HepG2 (cell line): Measurements from ENCODE around the gene MSI2. TPM values are rescaled to one million over a fixed set of nuclear protein-coding genes. Genes with fewer than 3 reads are reported as not detected.
A peak's percentile ranks its signal among the peaks of the same experiment; 100 is the strongest.

Experiments used
- CSRNP2 ChIP-seq: sonication (generic); formaldehyde crosslinking; conservative IDR thresholded peaks from 2 replicates; pipeline ENCODE4 v1.8.0; 2022; ENCODE audit warnings: low read depth, missing genetic modification reagents
- IKZF1 ChIP-seq: fragments of 450-650 bp; IDR thresholded peaks from 2 replicates; pipeline ENCODE4 v1.7.1; 2016
- KDM2A ChIP-seq: sonication (generic); formaldehyde crosslinking; IDR thresholded peaks from 2 replicates; pipeline ENCODE4 v1.4.0; 2020; ENCODE audit warnings: low read depth, missing genetic modification reagents, borderline replicate concordance
- RELA ChIP-seq: sonication (generic); formaldehyde crosslinking; IDR thresholded peaks from 2 replicates; pipeline ENCODE4 v1.4.0; 2020; ENCODE audit warnings: missing genetic modification reagents
- SKI ChIP-seq: fragments of 450-650 bp; IDR thresholded peaks from one replicate; pipeline ENCODE4 v1.6.1; 2018; ENCODE audit warnings: mild to moderate bottlenecking; ENCODE audit not compliant: partially characterized antibody
- SMC3 ChIP-seq: IDR thresholded peaks from 2 replicates; pipeline ENCODE4 v1.6.1; 2011; ENCODE audit warnings: low read length, improper control_type of control experiment
- SYNCRIP ChIP-seq: fragments of 200-400 bp; formaldehyde crosslinking; IDR thresholded peaks from 2 replicates; pipeline ENCODE4 v1.6.1; 2018; ENCODE audit warnings: mild to moderate bottlenecking, low read depth, low read length; ENCODE audit not compliant: insufficient read depth
- ZBTB44 ChIP-seq: sonication (generic); formaldehyde crosslinking; IDR thresholded peaks from 2 replicates; pipeline ENCODE4 v1.4.0; 2020; ENCODE audit warnings: missing genetic modification reagents
- ZFP82 ChIP-seq: sonication (generic); formaldehyde crosslinking; IDR thresholded peaks from 2 replicates; pipeline ENCODE4 v1.5.1; 2020; ENCODE audit warnings: mild to moderate bottlenecking, missing genetic modification reagents, borderline replicate concordance
- ZNF629 ChIP-seq: sonication (generic); formaldehyde crosslinking; conservative IDR thresholded peaks from 2 replicates; pipeline ENCODE4 v1.5.0; 2020; ENCODE audit warnings: missing genetic modification reagents
- polyA plus RNA-seq, 8 experiments: library from polyadenylated mRNA; depleted of rRNA in 3 of 8; stranded (reverse) in 7 of 8; unstranded in 1 of 8; fragments of >200 nt; fragmentation: Illumina TruSeq in 4 of 8; extraction: Trizol in 4 of 8; gene quantifications; 2 replicates each; pipeline versions ENCODE4 v1.2.1 to v1.2.3, GENCODE V29; 2011 to 2016; ENCODE audit warnings: low read depth in 4 of 8, missing spikeins in 1 of 8, mixed read lengths in 1 of 8; ENCODE audit not compliant: insufficient read depth in 1 of 8
- total RNA-seq, 5 experiments: library from RNA; depleted of rRNA; stranded (reverse); fragments of >200 nt; fragmentation: Illumina TruSeq; extraction: Trizol; gene quantifications; 2 replicates each; pipeline ENCODE4 v1.2.3, GENCODE V29; 2016; ENCODE audit warnings: low read depth in 1 of 5
- TF ChIP-seq, protein P1 (sequence below): sonication (generic); formaldehyde crosslinking; IDR thresholded peaks from 2 replicates; pipeline ENCODE4 v1.4.0; 2020; ENCODE audit warnings: missing genetic modification reagents, borderline replicate concordance
- TF ChIP-seq, protein P2 (sequence below): sonication (generic); formaldehyde crosslinking; conservative IDR thresholded peaks from 2 replicates; pipeline ENCODE4 v1.5.0; 2020; ENCODE audit warnings: missing genetic modification reagents
- TF ChIP-seq, protein P3 (sequence below): sonication (generic); formaldehyde crosslinking; IDR thresholded peaks from 2 replicates; pipeline ENCODE4 v1.5.1; 2020; ENCODE audit warnings: mild to moderate bottlenecking, missing genetic modification reagents, moderate library complexity
- TF ChIP-seq, protein P4 (sequence below): sonication (generic); formaldehyde crosslinking; IDR thresholded peaks from 2 replicates; pipeline ENCODE4 v1.4.0; 2020; ENCODE audit warnings: mild to moderate bottlenecking, missing genetic modification reagents
- TF ChIP-seq, protein P5 (sequence below): IDR thresholded peaks from 2 replicates; pipeline ENCODE4 v1.6.1; 2016; ENCODE audit warnings: low read depth, borderline replicate concordance

The MSI2 gene
- total and polyA plus RNA-seq, 2 of the 13 experiments (the other 11 are each of a cell fraction or from before 2014, with no cell fraction given), result 77.5 to 78.4 TPM

DNA sequence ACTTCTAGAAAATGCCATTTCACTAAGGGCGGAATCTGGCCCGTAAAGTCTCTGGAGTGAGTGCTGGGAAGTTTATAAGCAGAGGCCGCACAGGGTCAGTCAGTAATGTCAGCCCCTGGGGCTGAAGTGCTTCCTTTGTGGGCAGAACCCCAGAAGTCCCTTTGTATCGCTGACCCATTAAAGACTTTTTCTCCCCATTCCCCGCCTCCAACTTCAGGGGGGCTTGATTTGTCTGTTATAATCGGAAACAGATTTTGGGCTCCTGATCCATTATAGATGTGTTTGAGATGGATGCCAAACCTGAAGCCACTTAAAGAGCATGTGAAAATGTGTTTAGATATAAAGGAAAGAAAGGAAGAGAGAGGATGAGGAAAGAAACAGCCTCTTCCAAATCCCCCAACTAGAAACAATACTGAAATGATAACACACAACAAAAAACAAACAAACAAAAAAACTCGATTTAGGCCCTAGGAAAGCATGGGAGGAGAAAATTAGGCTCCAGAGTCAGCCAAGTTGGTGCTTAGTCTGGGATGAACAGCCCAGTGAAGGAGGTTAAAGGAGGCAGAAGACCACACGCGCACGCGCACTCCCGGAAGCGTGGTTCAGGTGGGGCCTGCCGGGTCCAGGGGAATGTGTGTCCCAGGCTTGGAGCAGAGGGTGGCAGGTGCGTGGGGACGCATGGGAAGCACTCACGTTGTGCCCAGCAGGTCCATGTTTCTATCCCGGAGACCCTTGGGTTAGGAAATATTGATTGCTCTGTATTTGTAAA, 27.1 kb downstream of the MSI2 start (continued):
- TF ChIP-seq CSRNP2 (CRISPR knock-in tag) (no peak), KDM2A (no peak), SMC3 (no peak), ZBTB44 (CRISPR knock-in tag) (no peak), ZFP82 (CRISPR knock-in tag) (no peak), RELA (CRISPR knock-in tag) (no peak), SKI (no peak), IKZF1 (no peak), SYNCRIP (no peak), ZNF629 (CRISPR knock-in tag) (0 out of 2 replicates have a peak, but pooled peaks have one; percentile 7)
- TF ChIP-seq, protein P1, sequence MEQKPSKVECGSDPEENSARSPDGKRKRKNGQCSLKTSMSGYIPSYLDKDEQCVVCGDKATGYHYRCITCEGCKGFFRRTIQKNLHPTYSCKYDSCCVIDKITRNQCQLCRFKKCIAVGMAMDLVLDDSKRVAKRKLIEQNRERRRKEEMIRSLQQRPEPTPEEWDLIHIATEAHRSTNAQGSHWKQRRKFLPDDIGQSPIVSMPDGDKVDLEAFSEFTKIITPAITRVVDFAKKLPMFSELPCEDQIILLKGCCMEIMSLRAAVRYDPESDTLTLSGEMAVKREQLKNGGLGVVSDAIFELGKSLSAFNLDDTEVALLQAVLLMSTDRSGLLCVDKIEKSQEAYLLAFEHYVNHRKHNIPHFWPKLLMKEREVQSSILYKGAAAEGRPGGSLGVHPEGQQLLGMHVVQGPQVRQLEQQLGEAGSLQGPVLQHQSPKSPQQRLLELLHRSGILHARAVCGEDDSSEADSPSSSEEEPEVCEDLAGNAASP (CRISPR knock-in tag), result no peak
- TF ChIP-seq, protein P2, sequence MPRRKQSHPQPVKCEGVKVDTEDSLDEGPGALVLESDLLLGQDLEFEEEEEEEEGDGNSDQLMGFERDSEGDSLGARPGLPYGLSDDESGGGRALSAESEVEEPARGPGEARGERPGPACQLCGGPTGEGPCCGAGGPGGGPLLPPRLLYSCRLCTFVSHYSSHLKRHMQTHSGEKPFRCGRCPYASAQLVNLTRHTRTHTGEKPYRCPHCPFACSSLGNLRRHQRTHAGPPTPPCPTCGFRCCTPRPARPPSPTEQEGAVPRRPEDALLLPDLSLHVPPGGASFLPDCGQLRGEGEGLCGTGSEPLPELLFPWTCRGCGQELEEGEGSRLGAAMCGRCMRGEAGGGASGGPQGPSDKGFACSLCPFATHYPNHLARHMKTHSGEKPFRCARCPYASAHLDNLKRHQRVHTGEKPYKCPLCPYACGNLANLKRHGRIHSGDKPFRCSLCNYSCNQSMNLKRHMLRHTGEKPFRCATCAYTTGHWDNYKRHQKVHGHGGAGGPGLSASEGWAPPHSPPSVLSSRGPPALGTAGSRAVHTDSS (CRISPR knock-in tag), result no peak
- TF ChIP-seq, protein P3, sequence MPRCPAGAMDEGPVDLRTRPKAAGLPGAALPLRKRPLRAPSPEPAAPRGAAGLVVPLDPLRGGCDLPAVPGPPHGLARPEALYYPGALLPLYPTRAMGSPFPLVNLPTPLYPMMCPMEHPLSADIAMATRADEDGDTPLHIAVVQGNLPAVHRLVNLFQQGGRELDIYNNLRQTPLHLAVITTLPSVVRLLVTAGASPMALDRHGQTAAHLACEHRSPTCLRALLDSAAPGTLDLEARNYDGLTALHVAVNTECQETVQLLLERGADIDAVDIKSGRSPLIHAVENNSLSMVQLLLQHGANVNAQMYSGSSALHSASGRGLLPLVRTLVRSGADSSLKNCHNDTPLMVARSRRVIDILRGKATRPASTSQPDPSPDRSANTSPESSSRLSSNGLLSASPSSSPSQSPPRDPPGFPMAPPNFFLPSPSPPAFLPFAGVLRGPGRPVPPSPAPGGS (CRISPR knock-in tag), result 0 out of 2 replicates have a peak, but pooled peaks have one; percentile 36
- TF ChIP-seq, protein P4, sequence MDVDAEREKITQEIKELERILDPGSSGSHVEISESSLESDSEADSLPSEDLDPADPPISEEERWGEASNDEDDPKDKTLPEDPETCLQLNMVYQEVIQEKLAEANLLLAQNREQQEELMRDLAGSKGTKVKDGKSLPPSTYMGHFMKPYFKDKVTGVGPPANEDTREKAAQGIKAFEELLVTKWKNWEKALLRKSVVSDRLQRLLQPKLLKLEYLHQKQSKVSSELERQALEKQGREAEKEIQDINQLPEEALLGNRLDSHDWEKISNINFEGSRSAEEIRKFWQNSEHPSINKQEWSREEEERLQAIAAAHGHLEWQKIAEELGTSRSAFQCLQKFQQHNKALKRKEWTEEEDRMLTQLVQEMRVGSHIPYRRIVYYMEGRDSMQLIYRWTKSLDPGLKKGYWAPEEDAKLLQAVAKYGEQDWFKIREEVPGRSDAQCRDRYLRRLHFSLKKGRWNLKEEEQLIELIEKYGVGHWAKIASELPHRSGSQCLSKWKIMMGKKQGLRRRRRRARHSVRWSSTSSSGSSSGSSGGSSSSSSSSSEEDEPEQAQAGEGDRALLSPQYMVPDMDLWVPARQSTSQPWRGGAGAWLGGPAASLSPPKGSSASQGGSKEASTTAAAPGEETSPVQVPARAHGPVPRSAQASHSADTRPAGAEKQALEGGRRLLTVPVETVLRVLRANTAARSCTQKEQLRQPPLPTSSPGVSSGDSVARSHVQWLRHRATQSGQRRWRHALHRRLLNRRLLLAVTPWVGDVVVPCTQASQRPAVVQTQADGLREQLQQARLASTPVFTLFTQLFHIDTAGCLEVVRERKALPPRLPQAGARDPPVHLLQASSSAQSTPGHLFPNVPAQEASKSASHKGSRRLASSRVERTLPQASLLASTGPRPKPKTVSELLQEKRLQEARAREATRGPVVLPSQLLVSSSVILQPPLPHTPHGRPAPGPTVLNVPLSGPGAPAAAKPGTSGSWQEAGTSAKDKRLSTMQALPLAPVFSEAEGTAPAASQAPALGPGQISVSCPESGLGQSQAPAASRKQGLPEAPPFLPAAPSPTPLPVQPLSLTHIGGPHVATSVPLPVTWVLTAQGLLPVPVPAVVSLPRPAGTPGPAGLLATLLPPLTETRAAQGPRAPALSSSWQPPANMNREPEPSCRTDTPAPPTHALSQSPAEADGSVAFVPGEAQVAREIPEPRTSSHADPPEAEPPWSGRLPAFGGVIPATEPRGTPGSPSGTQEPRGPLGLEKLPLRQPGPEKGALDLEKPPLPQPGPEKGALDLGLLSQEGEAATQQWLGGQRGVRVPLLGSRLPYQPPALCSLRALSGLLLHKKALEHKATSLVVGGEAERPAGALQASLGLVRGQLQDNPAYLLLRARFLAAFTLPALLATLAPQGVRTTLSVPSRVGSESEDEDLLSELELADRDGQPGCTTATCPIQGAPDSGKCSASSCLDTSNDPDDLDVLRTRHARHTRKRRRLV (CRISPR knock-in tag), result no peak
- TF ChIP-seq, protein P5, sequence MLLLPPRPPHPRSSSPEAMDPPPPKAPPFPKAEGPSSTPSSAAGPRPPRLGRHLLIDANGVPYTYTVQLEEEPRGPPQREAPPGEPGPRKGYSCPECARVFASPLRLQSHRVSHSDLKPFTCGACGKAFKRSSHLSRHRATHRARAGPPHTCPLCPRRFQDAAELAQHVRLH, result no peak
- TF ChIP-seq, all 625 proteins: peak for 4
